ENCODE data around the gene DOHH.

The DOHH gene

DNA sequence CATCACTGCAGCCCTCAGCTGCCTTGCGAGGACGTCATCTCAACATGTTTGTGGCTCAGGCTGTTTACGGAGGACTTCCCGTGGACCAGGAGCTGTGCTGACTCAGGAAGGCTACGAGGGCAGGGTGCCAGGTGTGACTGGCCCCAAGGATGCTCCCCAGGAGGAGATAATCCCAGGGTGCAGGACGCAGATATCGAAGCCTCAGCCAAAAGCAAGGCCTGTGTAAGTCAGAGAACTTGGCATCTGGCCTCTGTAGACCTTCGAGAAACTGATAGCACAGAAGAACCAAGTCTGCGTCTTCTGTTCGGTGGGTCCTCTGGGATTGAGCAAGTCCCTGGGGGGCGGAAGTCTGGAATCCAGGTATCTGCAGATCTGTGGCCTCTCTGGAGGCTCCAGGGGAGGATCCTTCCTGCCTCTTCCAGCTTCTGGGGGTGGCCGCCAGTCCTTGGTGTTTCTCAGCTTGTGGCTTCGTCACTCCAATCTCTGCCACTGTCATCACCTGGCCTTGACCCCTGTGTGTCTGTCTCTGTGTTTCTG, 2.6 kb upstream of the DOHH start:
- DNase-seq (ENCODE audit: low read depth, low spot score), result no peak

DNA sequence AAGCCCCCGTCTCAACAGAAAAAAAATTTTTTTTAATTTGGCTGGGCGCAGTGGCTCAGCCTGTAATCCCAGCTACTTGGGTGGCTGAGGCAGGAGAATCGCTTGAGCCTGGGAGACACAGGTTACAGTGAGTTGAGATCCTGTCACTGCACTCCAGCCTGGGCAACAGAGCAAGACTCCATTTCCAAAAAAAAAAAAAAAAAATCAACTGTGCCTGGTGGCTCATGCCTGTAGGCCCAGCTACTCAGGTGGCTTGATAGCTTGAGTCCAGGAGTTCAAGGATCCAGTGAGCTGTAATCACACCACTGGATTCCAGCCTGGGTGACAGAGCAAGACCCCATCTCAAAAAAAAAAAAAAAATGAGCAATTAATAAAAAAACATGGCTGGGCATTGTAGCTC, 1.3 kb upstream of the DOHH start:
- no peak for DNase-seq (ENCODE audit: low read depth, low spot score)

DNA sequence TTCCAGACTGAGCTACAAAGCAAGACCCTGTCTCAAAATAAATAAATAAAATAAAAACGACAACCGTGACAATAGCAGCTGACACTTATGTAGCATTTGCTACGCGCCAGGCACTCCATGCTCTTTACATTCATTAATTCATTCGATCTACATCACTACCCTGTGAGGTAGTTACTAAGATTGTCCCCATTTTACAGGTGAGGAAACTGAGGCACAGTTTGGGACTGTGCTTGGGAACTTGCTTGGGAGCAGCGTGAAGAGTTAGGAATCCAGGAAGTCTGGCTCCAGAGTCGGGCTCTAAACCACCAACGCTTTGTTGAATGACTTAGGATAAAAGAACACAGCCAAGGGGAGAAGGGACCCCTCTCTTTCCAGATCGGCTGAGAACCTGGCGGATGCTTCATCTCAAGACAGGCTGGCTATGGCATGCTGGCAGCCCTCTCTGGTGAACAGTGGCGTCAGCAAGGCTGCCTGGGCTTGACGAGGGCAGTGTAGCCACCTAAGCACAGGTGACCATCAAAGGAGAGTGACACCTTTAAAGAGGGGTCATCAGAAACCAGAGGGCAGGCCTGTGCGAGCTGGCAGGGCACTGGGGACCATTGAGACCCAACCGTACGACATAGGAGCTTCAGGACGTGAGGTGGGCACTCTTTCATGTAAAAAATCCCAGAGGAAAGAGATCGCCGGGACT, 591 bp downstream of the DOHH start:
- DNase-seq (ENCODE audit: low read depth, low spot score), result no peak

GRCh38 chr19:3497757-3498520, 2.5 kb downstream of the DOHH start:
- DNase-seq (ENCODE audit: low read depth, low spot score), result no peak

GRCh38 chr19:3496392-3497273, 3.8 kb downstream of the DOHH start:
- no peak for DNase-seq (ENCODE audit: low read depth, low spot score)

GRCh38 chr19:3494559-3494958, 5.9 kb downstream of the DOHH start:
- DNase-seq (ENCODE audit: low read depth, low spot score), result no peak

GRCh38 chr19:3494051-3494450, 6.4 kb downstream of the DOHH start:
- DNase-seq (ENCODE audit: low read depth, low spot score), result no peak

GRCh38 chr19:3493651-3494050, 6.8 kb downstream of the DOHH start:
- no peak for DNase-seq (ENCODE audit: low read depth, low spot score)

DNA sequence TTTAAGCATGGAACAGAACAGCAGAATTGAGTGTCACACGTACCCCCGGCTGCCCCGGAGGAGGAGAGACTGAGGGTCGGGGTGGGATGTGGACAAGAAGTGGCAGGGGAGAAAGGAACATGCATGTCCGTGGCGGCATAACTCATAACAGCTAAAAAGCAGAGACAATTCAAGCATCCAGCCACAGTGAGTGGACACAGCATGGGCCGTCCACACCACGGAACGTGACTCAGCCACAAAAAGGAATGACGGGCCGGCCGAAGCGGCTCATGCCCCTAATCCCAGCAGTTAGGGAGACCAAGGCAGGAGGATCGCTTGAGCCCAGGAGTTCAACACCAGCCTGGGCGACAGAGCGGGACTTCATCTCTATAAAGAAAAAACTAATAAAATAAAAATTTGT, 7.6 kb downstream of the DOHH start:
- DNase-seq (ENCODE audit: low read depth, low spot score), result no peak

DNA sequence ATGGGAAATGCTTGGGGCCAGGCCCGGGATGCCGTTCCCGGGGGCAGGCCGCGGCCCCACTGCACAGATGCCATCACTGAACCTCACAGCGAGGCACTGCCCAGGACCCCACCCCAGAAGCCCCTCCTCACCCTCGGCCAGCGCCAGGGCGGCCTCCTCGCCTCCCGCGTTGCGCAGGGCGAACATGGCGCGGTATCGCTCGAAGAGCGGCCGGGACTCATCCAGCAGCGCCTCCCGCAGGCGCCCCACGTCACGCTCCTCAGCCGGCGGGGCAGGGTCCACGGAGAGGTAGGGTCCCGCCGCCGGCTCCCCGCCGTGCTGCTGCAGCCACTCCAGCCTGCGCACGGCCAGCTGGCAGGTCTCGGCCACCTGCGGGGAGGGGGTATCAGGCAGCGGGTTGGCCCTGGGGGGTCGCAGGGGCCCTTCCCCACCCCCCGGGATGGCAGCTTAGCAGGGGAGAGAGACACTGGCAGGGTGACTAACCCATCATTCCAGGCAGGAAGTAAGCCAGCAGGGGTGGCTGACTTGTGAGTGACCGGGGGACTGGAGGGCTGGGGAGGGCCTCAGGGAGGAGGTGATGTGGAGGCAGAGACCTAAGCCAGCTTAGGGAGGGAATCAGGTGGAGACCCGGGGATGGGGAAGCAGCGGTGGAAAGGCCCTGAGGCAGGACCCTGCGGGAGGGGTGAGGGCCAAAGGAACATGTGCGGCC, 8.2 kb downstream of the DOHH start:
- no peak for DNase-seq (ENCODE audit: low read depth, low spot score)

- no peak for DNase-seq (ENCODE audit: low read depth, low spot score)
Measured at GRCh38 chr19:3491396-3492119, 8.9 kb downstream of the DOHH start.

- DNase-seq (ENCODE audit: low read depth, low spot score), result no peak
Measured at GRCh38 chr19:3483226-3483628, 17.2 kb downstream of the DOHH start, which contains the start of gene SMIM44. Gene SMIM44, minus strand, starts transcription at chr19:3483441. Its CDS starts 38 bp downstream, at chr19:3483403.

- DNase-seq (ENCODE audit: low read depth, low spot score), result no peak
Measured at GRCh38 chr19:3482507-3483225, 17.8 kb downstream of the DOHH start.

DNA sequence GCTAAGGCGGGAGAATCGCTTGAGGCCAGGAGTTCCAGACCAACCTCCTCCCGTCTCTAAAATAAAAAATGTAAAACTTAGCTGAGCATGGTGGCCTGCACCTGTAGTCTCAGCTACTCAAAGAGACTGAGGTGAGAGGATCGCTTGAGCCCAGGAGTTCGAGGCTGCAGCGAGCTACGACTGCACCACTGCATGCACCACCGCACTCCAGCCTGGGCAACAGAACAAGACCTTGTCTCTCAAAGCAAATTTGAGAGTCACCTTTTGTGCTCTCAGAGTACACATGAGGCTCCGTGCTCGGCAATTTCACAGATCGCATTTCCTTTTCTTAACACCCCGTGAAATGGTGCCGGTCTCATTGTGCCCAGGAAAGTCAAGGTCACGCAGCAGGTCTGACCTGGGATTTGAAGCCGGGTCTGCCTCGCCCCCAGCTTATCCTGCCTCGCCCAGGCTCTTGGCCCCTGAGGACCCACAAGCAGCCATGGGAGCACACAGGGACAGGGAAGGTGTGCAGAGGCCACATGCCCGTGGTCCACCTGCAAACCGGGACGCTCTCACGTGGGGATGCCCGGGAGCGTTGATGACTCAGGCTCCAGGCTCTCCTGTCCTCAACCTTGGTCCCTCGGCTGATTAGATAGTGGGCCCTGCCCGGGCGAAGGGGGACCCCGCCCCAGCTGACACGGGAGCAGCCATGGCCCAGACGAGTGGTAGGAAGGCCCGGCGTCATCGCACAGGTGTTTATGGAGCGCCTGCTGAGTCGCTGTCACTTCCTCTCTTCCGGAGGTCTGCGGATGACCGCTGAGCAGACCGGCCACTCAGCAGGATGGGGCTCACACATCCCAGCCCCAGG, 19.0 kb downstream of the DOHH start:
- DNase-seq (ENCODE audit: low read depth, low spot score), result no peak

GRCh38 chr19:3480383-3481091, 19.9 kb downstream of the DOHH start, which contains the start of gene SMIM24:
Gene SMIM24, minus strand, starts transcription at chr19:3480525. Its CDS starts 62 bp downstream, at chr19:3480463.
- DNase-seq (ENCODE audit: low read depth, low spot score), result no peak

- DNase-seq (ENCODE audit: low read depth, low spot score), result no peak
Measured at GRCh38 chr19:3479834-3480215, 20.6 kb downstream of the DOHH start.

DNA sequence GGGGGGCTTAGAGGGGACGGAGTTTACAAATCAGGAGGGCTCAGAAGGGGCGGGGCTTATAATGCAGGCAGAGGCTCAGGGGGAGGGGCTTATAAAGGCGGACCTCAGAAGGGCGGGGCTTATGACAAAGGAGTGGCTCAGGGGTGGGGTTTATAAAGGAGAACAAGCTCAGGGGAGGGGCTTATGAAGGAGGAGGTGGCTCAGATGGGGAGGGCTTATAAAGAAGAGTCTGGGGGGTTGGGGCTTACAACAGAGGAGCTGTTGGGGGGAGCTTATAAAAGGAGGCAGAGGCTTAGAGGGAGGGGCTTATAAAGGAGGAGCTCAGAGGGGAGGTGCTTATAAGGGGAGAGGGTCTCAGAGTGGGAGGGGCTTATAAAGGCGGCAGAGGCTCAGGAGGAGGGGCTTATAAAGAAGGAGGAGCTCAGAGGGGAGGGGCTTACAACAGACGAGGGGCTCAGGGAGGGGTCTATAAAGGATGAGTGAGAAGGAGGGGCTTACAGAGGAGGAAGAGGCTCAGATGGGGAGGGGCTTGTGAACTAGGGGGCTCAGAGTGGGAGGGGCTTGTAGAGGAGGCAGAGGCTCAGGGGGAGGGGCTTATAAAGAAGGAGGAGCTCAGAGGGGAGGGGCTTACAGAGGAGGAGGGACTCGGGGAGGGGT, 21.2 kb downstream of the DOHH start:
- no peak for DNase-seq (ENCODE audit: low read depth, low spot score)
